ENCODE data around the gene XXYLT1. TPM values are rescaled to one million over a fixed set of nuclear protein-coding genes. Genes with fewer than 3 reads are reported as not detected.

The XXYLT1 gene
- total RNA-seq, 6 experiments from 2014 or later: 1.7 to 6.5 (median 2.1) TPM

DNA sequence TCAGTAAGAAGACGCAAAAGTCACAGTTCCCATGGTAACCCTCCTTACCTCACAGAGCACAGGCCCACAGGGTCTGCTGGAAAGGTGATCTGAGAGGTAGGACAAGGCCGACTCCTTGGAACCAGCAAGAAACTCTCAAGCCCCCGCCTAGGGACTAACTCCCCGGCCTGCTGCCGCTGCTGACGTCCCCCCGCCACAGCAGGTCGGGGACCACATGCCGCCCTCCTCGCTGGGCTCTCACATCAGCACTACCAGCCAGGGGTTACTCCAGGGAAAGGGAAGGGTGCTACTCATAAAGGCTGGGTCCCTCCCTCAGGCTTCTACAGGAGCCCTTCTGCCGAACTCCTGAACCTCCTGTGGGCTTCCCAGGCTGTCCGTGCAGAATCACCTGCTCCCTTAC, 94.2 kb downstream of the XXYLT1 start:
- no peak overlapping the region for H3K27ac ChIP-seq
- no peak for TF ChIP-seq POLR2A (IDR thresholded peaks at IDR 0.05)
- TF ChIP-seq CTCF (IDR thresholded peaks at IDR 0.05): no peak
- no peaks in the 10 kb centered on the region for H3K4me1 ChIP-seq
- H3K27me3 ChIP-seq: no peaks in the 10 kb centered on the region
- 95% methylated on average over 6 of the region's 12 CpGs for WGBS (ENCODE audit: insufficient coverage, low coverage, low lambda C conversion rate, missing lambda C conversion rate)
- no peaks in the 10 kb centered on the region for H3K9me3 ChIP-seq
- intact Hi-C loops (cut with DNase I): no loop called here
- no peaks in the 10 kb centered on the region for H3K36me3 ChIP-seq
- no peak overlapping the region for H3K4me3 ChIP-seq
- no peak for DNase-seq
- no peak for ATAC-seq

- 87% methylated on average over 8 of the region's 13 CpGs for WGBS (ENCODE audit: insufficient coverage, low coverage, low lambda C conversion rate, missing lambda C conversion rate)
- Histone ChIP-seq H3K36me3 (no peaks in the 10 kb centered on the region), H3K27me3 (no peaks in the 10 kb centered on the region), H3K4me1 (no peaks in the 10 kb centered on the region), H3K9me3 (no peaks in the 10 kb centered on the region), H3K4me3 (no peak overlapping the region), H3K27ac (no peak overlapping the region)
- DNase-seq (no peak), ATAC-seq (no peak)
- TF ChIP-seq CTCF (IDR thresholded peaks at IDR 0.05) (no peak), POLR2A (IDR thresholded peaks at IDR 0.05) (no peak)
- intact Hi-C loops (cut with DNase I): no loop called here
These were observed 95.3 kb downstream of the XXYLT1 start for GRCh38 chr3:195175476-195176337.

- Histone ChIP-seq H3K36me3 (no peaks in the 10 kb centered on the region), H3K27ac (no peak overlapping the region), H3K4me3 (no peak overlapping the region), H3K27me3 (no peaks in the 10 kb centered on the region), H3K4me1 (no peaks in the 10 kb centered on the region), H3K9me3 (no peaks in the 10 kb centered on the region)
- intact Hi-C loops (cut with DNase I): no loop called here
- 83% methylated on average over 7 of the region's 11 CpGs for WGBS (ENCODE audit: insufficient coverage, low coverage, low lambda C conversion rate, missing lambda C conversion rate)
- no peak for TF ChIP-seq POLR2A (IDR thresholded peaks at IDR 0.05)
- TF ChIP-seq CTCF (IDR thresholded peaks at IDR 0.05): no peak
- DNase-seq: no peak
- no peak for ATAC-seq
These were observed 95.9 kb downstream of the XXYLT1 start for GRCh38 chr3:195175076-195175475.

DNA sequence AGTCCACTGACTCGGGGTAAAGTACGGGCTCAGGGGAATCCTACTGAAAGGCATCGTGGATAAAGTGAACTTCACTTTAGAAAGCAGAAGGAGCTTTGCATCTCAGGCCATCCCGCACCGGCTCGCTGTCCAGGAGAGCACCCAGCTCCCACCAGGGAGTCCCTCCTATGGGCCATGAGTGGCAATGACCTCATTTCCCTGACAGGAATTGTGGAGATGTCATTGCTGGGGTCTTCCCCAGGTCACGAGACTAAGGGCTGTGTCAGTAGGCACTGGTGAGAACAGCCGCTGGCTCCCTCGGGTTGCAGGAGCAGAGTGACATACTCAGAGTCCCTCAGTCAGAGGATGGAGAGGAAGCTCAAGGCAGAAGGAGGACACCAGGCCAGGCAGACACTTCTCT, 97.3 kb downstream of the XXYLT1 start:
- intact Hi-C loops (cut with DNase I): no loop called here
- DNase-seq: no peak
- H3K9me3 ChIP-seq: no peaks in the 10 kb centered on the region
- WGBS (ENCODE audit: insufficient coverage, low coverage, low lambda C conversion rate, missing lambda C conversion rate): 75% methylated on average over 6 of the region's 9 CpGs
- H3K27me3 ChIP-seq: no peaks in the 10 kb centered on the region
- TF ChIP-seq POLR2A (IDR thresholded peaks at IDR 0.05) (no peak), CTCF (IDR thresholded peaks at IDR 0.05) (no peak)
- no peak overlapping the region for H3K4me3 ChIP-seq
- peak in 1 of 4 donors; percentile 8 for ATAC-seq
- H3K27ac ChIP-seq: no peak overlapping the region
- no peaks in the 10 kb centered on the region for H3K36me3 ChIP-seq
- H3K4me1 ChIP-seq: no peaks in the 10 kb centered on the region

Measured in right lobe of liver (tissue), 6 donors.